ENCODE data around the gene ARHGEF40. TPM values are rescaled to one million over a fixed set of nuclear protein-coding genes. Genes with fewer than 3 reads are reported as not detected.

ARHGEF40 gene
- total and polyA plus RNA-seq, 10 of the 15 experiments (the other 5 are each of a cell fraction or from before 2014, with no cell fraction given): 0.03 to 0.31 (median 0.08) TPM; not detected in 2

- Histone ChIP-seq H3K4me2 (ENCODE audit: control insufficient read depth, insufficient read depth) (peak overlapping the region; percentile 89), H3K4me1 (ENCODE audit: control insufficient read depth, insufficient read depth, low read length) (peaks cover 17% of the 10 kb centered on the region), H4K20me1 (ENCODE audit: control insufficient read depth, insufficient read depth) (no peaks in the 10 kb centered on the region), H3K27ac (ENCODE audit: control insufficient read depth, insufficient read depth) (peak overlapping the region; percentile 92), H3K4me3 (peak overlapping the region; percentile 75), H3K9me3 (replicated peaks; ENCODE audit: control insufficient read depth, insufficient read depth, low read length) (no peaks in the 10 kb centered on the region), H3K79me2 (ENCODE audit: control insufficient read depth, insufficient read depth, low read length) (no peaks in the 10 kb centered on the region; the same call in 1 of the 2 replicates), H3K36me3 (ENCODE audit: control insufficient read depth in 2 of 2, insufficient read depth in 2 of 2, low read length in 1 of 2) (no peaks in the 10 kb centered on the region), H2AFZ (ENCODE audit: control insufficient read depth, low read depth, low read length) (peak overlapping the region; percentile 96), H3K27me3 (replicated peaks in 1 of 2; ENCODE audit: control insufficient read depth in 2 of 2, insufficient read depth in 2 of 2, low read length in 1 of 2) (peaks cover 0 to 2% of the 10 kb centered on the region in 2 experiments; a peak in 1 of 4 replicates), H3K9ac (ENCODE audit: control insufficient read depth, insufficient read depth, low read length) (peak overlapping the region; percentile 93)
- SMC1A ChIA-PET (ENCODE audit: uncharacterized antibody, unreplicated experiment): interaction anchor here (1.1 to 8.3 kb wide), 6 partner anchors 9 to 278 kb away, joined by 3 to 99 read pairs (median 18); partner anchors contain the start of gene ARHGEF40
- 1% methylated on average over 9 of the region's 9 CpGs for WGBS (ENCODE audit: insufficient coverage, insufficient replicate concordance, low lambda C conversion rate, missing lambda C conversion rate)
- DNase-seq (ENCODE audit: low read depth, low spot score) (no peak), ATAC-seq (no peak; the same call in 1 of the 3 replicates), FAIRE-seq (peak; percentile 93)
- CTCF ChIA-PET: interaction anchor here (0.6 to 10.6 kb wide), 18 partner anchors 9 to 521 kb away, joined by 3 to 253 read pairs (median 5); partner anchors contain the start of genes ARHGEF40, SALL2 and SLC39A2
- RAD21 ChIA-PET (ENCODE audit: unreplicated experiment): interaction anchor here (0.6 to 5.4 kb wide), 6 partner anchors 11 to 422 kb away, joined by 3 to 70 read pairs (median 46); partner anchors contain the start of gene ARHGEF40
- in situ Hi-C loops (cut with MboI) (loop anchor here (5.0 kb wide), 1 partner anchor 86 kb away; no protein-coding TSS in a partner anchor), intact Hi-C loops (cut with micrococcal nuclease; ENCODE audit: unreplicated experiment) (loop anchor here (1.0 to 5.0 kb wide), 2 partner anchors 89 to 761 kb away; partner anchors contain the start of gene PARP2)
- no TSS peak for BruUV-seq (replicated peaks)
- POLR2A ChIA-PET: interaction anchor here (1.5 to 4.1 kb wide), 2 partner anchors 32 to 408 kb away, joined by 3 to 21 read pairs; partner anchors contain the start of genes ARHGEF40 and METTL3
- TF ChIP-seq IRF4 (IDR thresholded peaks at IDR 0.05; ENCODE audit: low read depth, low read length) (0 out of 2 replicates have a peak, but pooled peaks have one; percentile 8), ETV6 (conservative IDR thresholded peaks at IDR 0.05 in 1 of 2, IDR thresholded peaks at IDR 0.05 in 1 of 2; ENCODE audit: borderline replicate concordance in 1 of 2, low read depth in 1 of 2) (no peak), ZNF217 (IDR thresholded peaks at IDR 0.05) (no peak), USF2 (IDR thresholded peaks at IDR 0.05; ENCODE audit: borderline replicate concordance, low read depth, low read length) (peak; percentile 34), ZBTB11 (CRISPR knock-in tag; IDR thresholded peaks at IDR 0.05) (no peak), STAT3 (IDR thresholded peaks at IDR 0.05; ENCODE audit: low read depth, low read length) (no peak), MEF2B (IDR thresholded peaks at IDR 0.05; ENCODE audit: partially characterized antibody, poor library complexity, severe bottlenecking) (no peak), CREM (IDR thresholded peaks at IDR 0.05; ENCODE audit: low read depth) (peak; percentile 94; the same call in 1 of the 2 replicates), YY1 (IDR thresholded peaks at IDR 0.05; ENCODE audit: low read depth, low read length) (no peak; the same call in 1 of the 2 replicates), ZNF24 (IDR thresholded peaks at IDR 0.05) (no peak), CTCF (IDR thresholded peaks at IDR 0.05 in 2 of 3, conservative IDR thresholded peaks at IDR 0.05 in 1 of 3; ENCODE audit: control insufficient read depth in 2 of 3, extremely low read depth in 1 of 3, insufficient read depth in 1 of 3, low read depth in 3 of 3, low read length in 3 of 3) (no peak), SMAD5 (IDR thresholded peaks at IDR 0.05; ENCODE audit: low read depth) (no peak), NFXL1 (IDR thresholded peaks at IDR 0.05; ENCODE audit: borderline replicate concordance) (no peak), MAX (IDR thresholded peaks at IDR 0.05; ENCODE audit: low read depth, low read length) (no peak)
These were observed 33.3 kb downstream of the ARHGEF40 start for GRCh38 chr14:21103411-21103709.

All from GM12878 (cell line).